Vagina (tissue), 2 donors: ENCODE data around the gene IQGAP3. TPM values are rescaled to one million over a fixed set of nuclear protein-coding genes. Genes with fewer than 3 reads are reported as not detected.
A peak's percentile ranks its signal among the peaks of the same experiment; 100 is the strongest.
"Not testable (repeated sequence)": the region's sequence is repeated elsewhere in the genome, so short reads cannot be mapped to it uniquely, and the experiment has no call there.

ENCODE experiments used
- DNase-seq, 2 donors: peaks; one replicate each; pipeline ENCODE4 v3.0.0-alpha.2; 2017; ENCODE audit errors: extremely low spot score in 2 of 2
- H3K27ac ChIP-seq: fragments of 200-600 bp; sonication (generic); one replicate; pipeline ENCODE4 v1.5.1; 2019
- H3K27me3 ChIP-seq: fragments of 200-600 bp; sonication (generic); one replicate; pipeline ENCODE4 v1.5.1; 2019
- H3K36me3 ChIP-seq, 2 donors: fragments of 200-600 bp; sonication (generic); one replicate each; pipeline ENCODE4 v1.5.1; 2017 to 2019
- H3K4me1 ChIP-seq: fragments of 200-600 bp; sonication (generic); one replicate; pipeline ENCODE4 v1.5.1; 2019
- H3K4me3 ChIP-seq, 2 donors: fragments of 200-600 bp; sonication (generic); 1 replicate in 1 of 2; 2 replicates in 1 of 2; pipeline ENCODE4 v1.5.1; 2016 to 2019
- H3K9me3 ChIP-seq: fragments of 200-600 bp; sonication (generic); one replicate; pipeline ENCODE4 v1.5.1; 2019
- POLR2A ChIP-seq, 2 donors: fragments of 450-650 bp; IDR thresholded peaks; one replicate each; pipeline ENCODE4 v1.6.1; 2017; ENCODE audit warnings: antibody characterized with exemption in 2 of 2, mild to moderate bottlenecking in 2 of 2, moderate library complexity in 2 of 2
- POLR2AphosphoS5 ChIP-seq, 2 donors: sonication (generic); formaldehyde crosslinking; IDR thresholded peaks; one replicate each; pipeline ENCODE4 v1.9.0; 2017; ENCODE audit warnings: antibody characterized with exemption in 2 of 2, mild to moderate bottlenecking in 2 of 2, low read depth in 1 of 2; ENCODE audit not compliant: insufficient read depth in 1 of 2
- intact Hi-C: fragments of 100-400 bp; cut with DNase I; formaldehyde crosslinking; loops from one replicate; pipeline ENCODE4 v1.15.1; 2023
- total RNA-seq: library from RNA; depleted of rRNA; stranded (reverse); fragments of >200 nt; gene quantifications from one replicate; pipeline ENCODE4 v1.2.3, GENCODE V29; 2016
- TF ChIP-seq, protein P1 (sequence below), 3 experiments: fragments of 450-650 bp in 2 of 3; fragments of 200-600 bp in 1 of 3; sonication (generic) in 1 of 3; IDR thresholded peaks; one replicate each; pipeline ENCODE4 v1.5.1; 2017 to 2019; ENCODE audit warnings: antibody characterized with exemption in 3 of 3, mild to moderate bottlenecking in 2 of 3, moderate library complexity in 2 of 3

Gene IQGAP3
- total RNA-seq, 1 donor from 2014 or later, result 2.9 TPM

- Histone ChIP-seq H3K9me3 (no peaks in the 10 kb centered on the region), H3K36me3 (no peaks in the 10 kb centered on the region), H3K27me3 (no peaks in the 10 kb centered on the region), H3K27ac (no peak overlapping the region), H3K4me3 (no peak overlapping the region), H3K4me1 (no peaks in the 10 kb centered on the region)
- intact Hi-C loops, result no loop called here
- DNase-seq, result no peak
- TF ChIP-seq POLR2A (IDR thresholded peaks at IDR 0.05) (no peak), POLR2AphosphoS5 (IDR thresholded peaks at IDR 0.05; ENCODE audit: insufficient read depth in 1 of 2, low read depth in 1 of 2) (no peak)
- TF ChIP-seq, protein P1, sequence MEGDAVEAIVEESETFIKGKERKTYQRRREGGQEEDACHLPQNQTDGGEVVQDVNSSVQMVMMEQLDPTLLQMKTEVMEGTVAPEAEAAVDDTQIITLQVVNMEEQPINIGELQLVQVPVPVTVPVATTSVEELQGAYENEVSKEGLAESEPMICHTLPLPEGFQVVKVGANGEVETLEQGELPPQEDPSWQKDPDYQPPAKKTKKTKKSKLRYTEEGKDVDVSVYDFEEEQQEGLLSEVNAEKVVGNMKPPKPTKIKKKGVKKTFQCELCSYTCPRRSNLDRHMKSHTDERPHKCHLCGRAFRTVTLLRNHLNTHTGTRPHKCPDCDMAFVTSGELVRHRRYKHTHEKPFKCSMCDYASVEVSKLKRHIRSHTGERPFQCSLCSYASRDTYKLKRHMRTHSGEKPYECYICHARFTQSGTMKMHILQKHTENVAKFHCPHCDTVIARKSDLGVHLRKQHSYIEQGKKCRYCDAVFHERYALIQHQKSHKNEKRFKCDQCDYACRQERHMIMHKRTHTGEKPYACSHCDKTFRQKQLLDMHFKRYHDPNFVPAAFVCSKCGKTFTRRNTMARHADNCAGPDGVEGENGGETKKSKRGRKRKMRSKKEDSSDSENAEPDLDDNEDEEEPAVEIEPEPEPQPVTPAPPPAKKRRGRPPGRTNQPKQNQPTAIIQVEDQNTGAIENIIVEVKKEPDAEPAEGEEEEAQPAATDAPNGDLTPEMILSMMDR (IDR thresholded peaks at IDR 0.05), result no peak
Measured at GRCh38 chr1:156553860-156554485, 18.4 kb downstream of the IQGAP3 start.

- peak in 1 of 2 donors; percentile 14 for TF ChIP-seq POLR2AphosphoS5 (IDR thresholded peaks at IDR 0.05; ENCODE audit: insufficient read depth in 1 of 2, low read depth in 1 of 2)
- DNase-seq, H3K27me3 ChIP-seq, H3K4me3 ChIP-seq, H3K4me1 ChIP-seq, H3K36me3 ChIP-seq, H3K27ac ChIP-seq, H3K9me3 ChIP-seq, intact Hi-C loops: not testable (repeated sequence)
Measured at GRCh38 chr1:156552937-156553336, 19.4 kb downstream of the IQGAP3 start.

DNA sequence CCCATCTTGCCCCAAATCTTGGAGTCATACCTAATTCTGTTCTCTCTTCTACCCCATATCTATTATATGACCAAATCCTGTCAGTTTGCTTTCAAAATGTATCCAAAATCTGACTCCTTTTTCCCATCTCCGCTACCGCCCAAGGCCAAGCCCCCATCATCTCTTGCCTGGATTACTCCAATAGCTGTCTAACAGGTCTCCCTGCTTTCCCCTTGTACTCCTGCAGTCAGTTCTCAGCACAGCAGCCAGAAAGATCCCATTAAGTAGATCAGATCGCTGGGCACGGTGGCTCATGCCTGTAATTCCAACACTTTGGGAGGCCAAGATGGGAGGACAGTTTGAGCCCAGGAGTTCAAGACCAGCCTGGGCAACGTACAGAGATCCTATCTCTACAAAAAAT, 19.8 kb downstream of the IQGAP3 start:
- H3K4me3 ChIP-seq, result no peak overlapping the region

GRCh38 chr1:156551869-156552268, 20.5 kb downstream of the IQGAP3 start:
- Histone ChIP-seq H3K36me3 (no peaks in the 10 kb centered on the region), H3K9me3 (no peaks in the 10 kb centered on the region), H3K4me3 (no peak overlapping the region), H3K27me3 (no peaks in the 10 kb centered on the region), H3K27ac (no peak overlapping the region), H3K4me1 (no peaks in the 10 kb centered on the region)
- intact Hi-C loops, result no loop called here
- DNase-seq, result no peak
- no peak for TF ChIP-seq POLR2A (IDR thresholded peaks at IDR 0.05)
- TF ChIP-seq POLR2AphosphoS5 (IDR thresholded peaks at IDR 0.05; ENCODE audit: insufficient read depth in 1 of 2, low read depth in 1 of 2), result no peak
- TF ChIP-seq, protein P1 (IDR thresholded peaks at IDR 0.05), result no peak

More for the DNA sequence above, 19.8 kb downstream of the IQGAP3 start:
- Histone ChIP-seq H3K27ac (no peak overlapping the region), H3K27me3 (no peaks in the 10 kb centered on the region), H3K4me1 (no peaks in the 10 kb centered on the region), H3K36me3 (no peaks in the 10 kb centered on the region), H3K9me3 (no peaks in the 10 kb centered on the region)
- no peak for DNase-seq
- intact Hi-C loops, result no loop called here
- TF ChIP-seq POLR2AphosphoS5 (IDR thresholded peaks at IDR 0.05; ENCODE audit: insufficient read depth in 1 of 2, low read depth in 1 of 2), result no peak
- TF ChIP-seq, protein P1 (IDR thresholded peaks at IDR 0.05), result no peak
- no peak for TF ChIP-seq POLR2A (IDR thresholded peaks at IDR 0.05)

- intact Hi-C loops, result no loop called here
- H3K27ac ChIP-seq, result no peak overlapping the region
- TF ChIP-seq POLR2AphosphoS5 (IDR thresholded peaks at IDR 0.05; ENCODE audit: insufficient read depth in 1 of 2, low read depth in 1 of 2) (no peak), POLR2A (IDR thresholded peaks at IDR 0.05) (no peak)
- TF ChIP-seq, protein P1 (IDR thresholded peaks at IDR 0.05), result no peak
- no peaks in the 10 kb centered on the region for H3K9me3 ChIP-seq
- no peak for DNase-seq
- H3K27me3 ChIP-seq, result no peaks in the 10 kb centered on the region
- no peaks in the 10 kb centered on the region for H3K36me3 ChIP-seq
- no peaks in the 10 kb centered on the region for H3K4me1 ChIP-seq
- no peak overlapping the region for H3K4me3 ChIP-seq
Measured at GRCh38 chr1:156551066-156551643, 21.2 kb downstream of the IQGAP3 start.
